Ascending aorta (tissue), 2 donors: Measurements from ENCODE around the gene SLC9A2. TPM values are rescaled to one million over a fixed set of nuclear protein-coding genes. Genes with fewer than 3 reads are reported as not detected.

Source experiments
- DNase-seq, 2 donors: peaks; one replicate each; pipeline ENCODE4 v3.0.0-alpha.2; 2019; ENCODE audit warnings: low spot score in 2 of 2
- H3K27ac ChIP-seq, 2 donors: fragments of 200-600 bp; sonication (generic); one replicate each; pipeline ENCODE4 v1.5.1; 2016 to 2017; ENCODE audit warnings: mild to moderate bottlenecking in 1 of 2
- H3K27me3 ChIP-seq: fragments of 200-600 bp; sonication (generic); one replicate; pipeline ENCODE4 v1.5.1; 2017
- H3K36me3 ChIP-seq, 2 donors: fragments of 200-600 bp; sonication (generic); one replicate each; pipeline ENCODE4 v1.5.1; 2016
- H3K4me1 ChIP-seq, 2 donors: fragments of 200-600 bp; sonication (generic); one replicate each; pipeline ENCODE4 v1.5.1; 2016 to 2017; ENCODE audit warnings: mild to moderate bottlenecking in 1 of 2
- H3K4me3 ChIP-seq, 2 donors: fragments of 200-600 bp; sonication (generic); one replicate each; pipeline ENCODE4 v1.5.1; 2016 to 2017; ENCODE audit warnings: mild to moderate bottlenecking in 1 of 2
- H3K9me3 ChIP-seq, 2 donors: fragments of 200-600 bp; sonication (generic); one replicate each; pipeline ENCODE4 v1.5.1; 2016
- CTCF ChIP-seq, 3 experiments: fragments of 200-600 bp in 2 of 3; fragments of 450-650 bp in 1 of 3; sonication (generic) in 2 of 3; IDR thresholded peaks; one replicate each; pipeline ENCODE4 v1.5.1; 2016 to 2019; ENCODE audit warnings: antibody characterized with exemption in 3 of 3, mild to moderate bottlenecking in 1 of 3, moderate library complexity in 1 of 3
- intact Hi-C: fragments of 100-400 bp; cut with DNase I; formaldehyde crosslinking; loops from one replicate; pipeline ENCODE4 v1.15.1; 2023
- total RNA-seq: library from RNA; depleted of rRNA; stranded (reverse); fragments of >200 nt; gene quantifications from one replicate; pipeline ENCODE4 v1.1.0, GENCODE V29; 2016

Gene SLC9A2
- total RNA-seq, 1 donor from 2014 or later = not detected

- no peak for DNase-seq
- intact Hi-C loops = no loop called here
- no peak overlapping the region for H3K4me3 ChIP-seq
- no peaks in the 10 kb centered on the region for H3K27me3 ChIP-seq
- TF ChIP-seq CTCF (IDR thresholded peaks at IDR 0.05) = no peak
- no peak overlapping the region for H3K27ac ChIP-seq
- no peaks in the 10 kb centered on the region for H3K36me3 ChIP-seq
- H3K9me3 ChIP-seq = no peaks in the 10 kb centered on the region
- no peaks in the 10 kb centered on the region for H3K4me1 ChIP-seq
These were observed 38.4 kb downstream of the SLC9A2 start for GRCh38 chr2:102657770-102658169.

- H3K9me3 ChIP-seq = no peaks in the 10 kb centered on the region
- intact Hi-C loops = no loop called here
- no peak for TF ChIP-seq CTCF (IDR thresholded peaks at IDR 0.05)
- no peaks in the 10 kb centered on the region for H3K36me3 ChIP-seq
- no peaks in the 10 kb centered on the region for H3K27me3 ChIP-seq
- no peaks in the 10 kb centered on the region for H3K4me1 ChIP-seq
- no peak overlapping the region for H3K27ac ChIP-seq
- no peak overlapping the region for H3K4me3 ChIP-seq
- no peak for DNase-seq
These were observed 40.7 kb downstream of the SLC9A2 start for GRCh38 chr2:102660070-102660469.

GRCh38 chr2:102660574-102660973 is 41.2 kb downstream of the SLC9A2 start:
- no peaks in the 10 kb centered on the region for H3K27me3 ChIP-seq
- no peak overlapping the region for H3K4me3 ChIP-seq
- no peaks in the 10 kb centered on the region for H3K9me3 ChIP-seq
- no peak for TF ChIP-seq CTCF (IDR thresholded peaks at IDR 0.05)
- DNase-seq = no peak
- H3K27ac ChIP-seq = no peak overlapping the region
- H3K4me1 ChIP-seq = no peaks in the 10 kb centered on the region
- intact Hi-C loops = no loop called here
- H3K36me3 ChIP-seq = no peaks in the 10 kb centered on the region

GRCh38 chr2:102661846-102662245 is 42.5 kb downstream of the SLC9A2 start:
- H3K27me3 ChIP-seq = no peaks in the 10 kb centered on the region
- DNase-seq = no peak
- no peaks in the 10 kb centered on the region for H3K9me3 ChIP-seq
- H3K4me1 ChIP-seq = no peaks in the 10 kb centered on the region
- intact Hi-C loops = no loop called here
- H3K36me3 ChIP-seq = no peaks in the 10 kb centered on the region
- no peak for TF ChIP-seq CTCF (IDR thresholded peaks at IDR 0.05)
- no peak overlapping the region for H3K4me3 ChIP-seq
- H3K27ac ChIP-seq = no peak overlapping the region

- no peaks in the 10 kb centered on the region for H3K4me1 ChIP-seq
- H3K4me3 ChIP-seq = no peak overlapping the region
- H3K27me3 ChIP-seq = no peaks in the 10 kb centered on the region
- H3K36me3 ChIP-seq = no peaks in the 10 kb centered on the region
- no peaks in the 10 kb centered on the region for H3K9me3 ChIP-seq
- H3K27ac ChIP-seq = no peak overlapping the region
- DNase-seq = no peak
- intact Hi-C loops = no loop called here
- no peak for TF ChIP-seq CTCF (IDR thresholded peaks at IDR 0.05)
These were observed 43.5 kb downstream of the SLC9A2 start for GRCh38 chr2:102662833-102663232.

- no peak for TF ChIP-seq CTCF (IDR thresholded peaks at IDR 0.05)
- Histone ChIP-seq H3K9me3 (no peaks in the 10 kb centered on the region), H3K27ac (no peak overlapping the region), H3K27me3 (no peaks in the 10 kb centered on the region), H3K4me3 (no peak overlapping the region), H3K36me3 (no peaks in the 10 kb centered on the region), H3K4me1 (no peaks in the 10 kb centered on the region)
- intact Hi-C loops = no loop called here
- no peak for DNase-seq
These were observed 44.0 kb downstream of the SLC9A2 start for GRCh38 chr2:102663381-102663780.
